Measurements from ENCODE around the gene TOM1L1. TPM values are rescaled to one million over a fixed set of nuclear protein-coding genes. Genes with fewer than 3 reads are reported as not detected.
A peak's percentile ranks its signal among the peaks of the same experiment; 100 is the strongest.

The TOM1L1 gene
- total RNA-seq, 1 experiment from 2014 or later: 44.6 TPM

DNA sequence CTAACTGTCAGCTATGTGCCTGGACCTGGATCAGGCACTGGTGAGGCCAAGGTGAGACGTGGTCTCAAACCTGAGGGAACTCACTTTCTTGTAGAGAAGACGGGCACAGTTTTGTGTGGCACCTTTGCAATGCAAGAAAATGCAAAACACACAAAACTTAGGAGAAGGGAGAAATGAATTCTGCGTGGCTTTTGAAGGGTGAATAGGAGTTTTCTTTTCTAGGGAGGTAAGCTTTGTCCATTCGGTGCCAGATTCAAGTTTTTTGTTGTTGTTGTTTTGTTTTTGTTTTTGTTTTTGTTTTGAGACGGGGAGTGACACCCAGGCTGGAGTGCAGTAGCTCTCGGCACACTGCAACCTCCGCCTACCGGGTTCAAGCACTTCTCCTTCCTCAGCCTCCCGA lies 1.4 kb downstream of the TOM1L1 start:
- H3K27ac ChIP-seq (ENCODE audit: insufficient read length, low read depth, low read length): no peak overlapping the region
- no peak overlapping the region for H2BK5ac ChIP-seq (ENCODE audit: insufficient read length, low read length)
- H3K9me3 ChIP-seq (ENCODE audit: control insufficient read depth, low read depth, low read length): no peaks in the 10 kb centered on the region
- Mint-ChIP-seq H3K4me3 (peak overlapping the region in 1 of 2 experiments; percentile 92; a peak in 4 of 5 replicates), H3K4me1 (peaks cover 26 to 33% of the 10 kb centered on the region in 2 experiments), H3K27me3 (ENCODE audit: low read depth) (no peaks in the 10 kb centered on the region), H3K36me3 (ENCODE audit: insufficient read depth in 1 of 3, low read depth in 3 of 3) (peaks cover 30 to 31% (median 31%) of the 10 kb centered on the region in 3 experiments; a peak in 6 of 7 replicates), H3K9me3 (no peaks in the 10 kb centered on the region), H3K27ac (peak overlapping the region in 2 of 3 experiments; percentile 52 to 61; a peak in 2 of 7 replicates)
- no peak overlapping the region for H4K5ac ChIP-seq (ENCODE audit: insufficient read length, low read depth, low read length)
- no peak overlapping the region for H4K8ac ChIP-seq (replicated peaks; ENCODE audit: insufficient read length, low read depth, low read length)
- no peak overlapping the region for H3K56ac ChIP-seq (ENCODE audit: insufficient read length, low read depth, low read length)
- H3K4me1 ChIP-seq (ENCODE audit: insufficient read depth, low read length): peaks cover 3% of the 10 kb centered on the region; the same call in 1 of the 2 replicates
- no peaks in the 10 kb centered on the region for H3K27me3 ChIP-seq (ENCODE audit: insufficient read depth, low read length)
- H2BK12ac ChIP-seq (ENCODE audit: insufficient read length, low read depth, low read length): no peak overlapping the region
- TF ChIP-seq, protein P1, sequence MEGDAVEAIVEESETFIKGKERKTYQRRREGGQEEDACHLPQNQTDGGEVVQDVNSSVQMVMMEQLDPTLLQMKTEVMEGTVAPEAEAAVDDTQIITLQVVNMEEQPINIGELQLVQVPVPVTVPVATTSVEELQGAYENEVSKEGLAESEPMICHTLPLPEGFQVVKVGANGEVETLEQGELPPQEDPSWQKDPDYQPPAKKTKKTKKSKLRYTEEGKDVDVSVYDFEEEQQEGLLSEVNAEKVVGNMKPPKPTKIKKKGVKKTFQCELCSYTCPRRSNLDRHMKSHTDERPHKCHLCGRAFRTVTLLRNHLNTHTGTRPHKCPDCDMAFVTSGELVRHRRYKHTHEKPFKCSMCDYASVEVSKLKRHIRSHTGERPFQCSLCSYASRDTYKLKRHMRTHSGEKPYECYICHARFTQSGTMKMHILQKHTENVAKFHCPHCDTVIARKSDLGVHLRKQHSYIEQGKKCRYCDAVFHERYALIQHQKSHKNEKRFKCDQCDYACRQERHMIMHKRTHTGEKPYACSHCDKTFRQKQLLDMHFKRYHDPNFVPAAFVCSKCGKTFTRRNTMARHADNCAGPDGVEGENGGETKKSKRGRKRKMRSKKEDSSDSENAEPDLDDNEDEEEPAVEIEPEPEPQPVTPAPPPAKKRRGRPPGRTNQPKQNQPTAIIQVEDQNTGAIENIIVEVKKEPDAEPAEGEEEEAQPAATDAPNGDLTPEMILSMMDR (conservative IDR thresholded peaks at IDR 0.05): no peak
- H3K18ac ChIP-seq (ENCODE audit: insufficient read length, low read depth, low read length): no peak overlapping the region
- H3K9ac ChIP-seq (ENCODE audit: extremely low read depth, insufficient read length, low read length): peak overlapping the region; percentile 8
- no peak overlapping the region for H2BK120ac ChIP-seq (ENCODE audit: low read depth, low read length, poor library complexity, severe bottlenecking)
- DNase-seq: no peak
- H4K91ac ChIP-seq (ENCODE audit: insufficient read length, low read depth, low read length): no peak overlapping the region
- no peak overlapping the region for H3K23ac ChIP-seq (ENCODE audit: insufficient read length, low read depth, low read length)
- H3K79me1 ChIP-seq (ENCODE audit: insufficient read depth, low read depth, low read length, poor library complexity, severe bottlenecking): no peaks in the 10 kb centered on the region
- H3K79me2 ChIP-seq (ENCODE audit: insufficient read depth, low read length): peaks cover 11% of the 10 kb centered on the region; the same call in 1 of the 2 replicates
- no peak overlapping the region for H2AK5ac ChIP-seq (ENCODE audit: insufficient read length, low read length)
- peaks cover 11% of the 10 kb centered on the region for H3K23me2 ChIP-seq (ENCODE audit: insufficient read length, low read depth, low read length, poor library complexity, severe bottlenecking)
- H3K14ac ChIP-seq (ENCODE audit: insufficient read depth, low read length): no peak overlapping the region
- no CpG with 5 or more reads among the region's 9 CpGs for WGBS (ENCODE audit: extremely low coverage, insufficient read length, low lambda C conversion rate)
- H4K20me1 ChIP-seq (ENCODE audit: control insufficient read depth, insufficient read depth, insufficient read length): no peaks in the 10 kb centered on the region
- H3K4me2 ChIP-seq (ENCODE audit: insufficient read depth, insufficient read length, low read length): peak overlapping the region; percentile 91
- no peak overlapping the region for H2AFZ ChIP-seq (ENCODE audit: low read length)
- H2BK20ac ChIP-seq (ENCODE audit: low read depth, low read length, poor library complexity, severe bottlenecking): no peak overlapping the region
- no peak overlapping the region for H2BK15ac ChIP-seq (ENCODE audit: low read depth, low read length)
- H3T11ph ChIP-seq (ENCODE audit: low read length): no peak overlapping the region
- no peak overlapping the region for H3K4ac ChIP-seq (ENCODE audit: low read depth, low read length)
